Caco-2 (cell line): ENCODE results near the gene SFXN3. TPM values are rescaled to one million over a fixed set of nuclear protein-coding genes. Genes with fewer than 3 reads are reported as not detected.
A peak's percentile ranks its signal among the peaks of the same experiment; 100 is the strongest.

ENCODE experiments used
- BruUV-seq: library from RNA; stranded (reverse); fragments of 400-500 nt; replicated peaks from 2 replicates; lab custom pipeline; 2021; lab: Mats Ljungman, UMichigan
- CTCF ChIA-PET: fragments of 300-600 bp; sonication (Branson Sonifier 250); formaldehyde crosslinking; loops from one replicate; lab custom pipeline; 2022; ENCODE audit warnings: antibody characterized with exemption; lab: Charles Lee
- POLR2A ChIA-PET: fragments of 300-600 bp; sonication (Branson Sonifier 250); formaldehyde crosslinking; loops from one replicate; lab custom pipeline; 2022; ENCODE audit warnings: antibody characterized with exemption; lab: Charles Lee
- DNase-seq, 2 experiments: peaks; one replicate each; pipeline versions ENCODE4 v3.0.0 to v3.0.0-alpha.2; 2020 to 2022
- H3K27me3 ChIP-seq: replicated peaks from 2 replicates; pipeline ENCODE4 v1.6.0; 2011; ENCODE audit warnings: low read length; ENCODE audit not compliant: control insufficient read depth, insufficient read depth
- H3K36me3 ChIP-seq: 2 replicates; pipeline ENCODE4 v1.5.1; 2011; ENCODE audit warnings: low read length; ENCODE audit not compliant: control insufficient read depth, insufficient read depth
- H3K4me1 ChIP-seq: fragments of 250-450 bp; sonication (Bioruptor Pico); 2 replicates; pipeline ENCODE4 v1.5.1; 2020; ENCODE audit warnings: mild to moderate bottlenecking
- H3K4me3 ChIP-seq: 2 replicates; pipeline ENCODE4 v1.5.1; 2011; ENCODE audit warnings: low read depth, mild to moderate bottlenecking, control low read depth, low read length
- H3K9me3 ChIP-seq: fragments of 250-450 bp; sonication (Bioruptor Pico); 2 replicates; pipeline ENCODE4 v1.5.1; 2020; ENCODE audit warnings: mild to moderate bottlenecking, moderate library complexity
- H3K27ac Mint-ChIP-seq: one replicate; pipeline ENCODE4 v1.8.0; 2022; ENCODE audit warnings: mixed read lengths; ENCODE audit not compliant: unreplicated experiment
- H3K27me3 Mint-ChIP-seq: one replicate; pipeline ENCODE4 v1.8.0; 2022; ENCODE audit warnings: mixed read lengths; ENCODE audit not compliant: insufficient read depth, unreplicated experiment
- H3K36me3 Mint-ChIP-seq: one replicate; pipeline ENCODE4 v1.8.0; 2022; ENCODE audit warnings: mild to moderate bottlenecking, mixed read lengths; ENCODE audit not compliant: insufficient read depth, unreplicated experiment
- H3K4me1 Mint-ChIP-seq: one replicate; pipeline ENCODE4 v1.8.0; 2022; ENCODE audit warnings: low read depth, mixed read lengths; ENCODE audit not compliant: unreplicated experiment
- H3K4me3 Mint-ChIP-seq: one replicate; pipeline ENCODE4 v1.8.0; 2022; ENCODE audit warnings: mild to moderate bottlenecking, moderate library complexity, mixed read lengths; ENCODE audit not compliant: unreplicated experiment
- H3K9me3 Mint-ChIP-seq: one replicate; pipeline ENCODE4 v1.8.0; 2022; ENCODE audit warnings: mixed read lengths; ENCODE audit not compliant: unreplicated experiment
- CTCF ChIP-seq, 2 experiments: fragments of 200-600 bp in 1 of 2; IDR thresholded peaks; 1 replicate in 1 of 2; 2 replicates in 1 of 2; pipeline versions ENCODE4 v1.5.1 to v1.8.0; 2011 to 2022; ENCODE audit warnings: antibody characterized with exemption in 1 of 2, control low read depth in 1 of 2, inconsistent platforms in 1 of 2, low read depth in 1 of 2, low read length in 1 of 2, mild to moderate bottlenecking in 1 of 2, moderate library complexity in 1 of 2; ENCODE audit not compliant: insufficient read depth in 1 of 2, severe bottlenecking in 1 of 2, unreplicated experiment in 1 of 2
- intact Hi-C: fragments of 100-400 bp; cut with micrococcal nuclease; formaldehyde crosslinking; loops from one replicate; pipeline ENCODE4 v1.10.0; 2022; ENCODE audit not compliant: unreplicated experiment
- total RNA-seq: library from RNA; stranded (reverse); gene quantifications from 2 replicates; pipeline ENCODE4 v1.2.3, GENCODE V29; 2022

SFXN3 gene
- total RNA-seq, 1 experiment from 2014 or later = 23.4 TPM

- Histone ChIP-seq H3K4me3 (no peak overlapping the region), H3K36me3 (no peaks in the 10 kb centered on the region), H3K27me3 (no peaks in the 10 kb centered on the region), H3K4me1 (peaks cover 11% of the 10 kb centered on the region), H3K9me3 (no peaks in the 10 kb centered on the region)
- ChIA-PET POLR2A (interaction anchor here (1.2 kb wide), 1 partner anchor 16 kb away, joined by 3 read pairs; the partner anchor contains the start of genes PDZD7 and SFXN3), CTCF (interaction anchor here (0.6 to 1.3 kb wide), 2 partner anchors 13 to 77 kb away, joined by 3 read pairs; no protein-coding TSS in a partner anchor)
- Mint-ChIP-seq H3K27me3 (no peaks in the 10 kb centered on the region), H3K9me3 (no peaks in the 10 kb centered on the region), H3K27ac (no peak overlapping the region), H3K4me1 (peaks cover 11% of the 10 kb centered on the region), H3K4me3 (no peak overlapping the region), H3K36me3 (no peaks in the 10 kb centered on the region)
- TF ChIP-seq CTCF (IDR thresholded peaks at IDR 0.05; ENCODE audit: insufficient read depth in 1 of 2, low read depth in 1 of 2, low read length in 1 of 2, severe bottlenecking in 1 of 2, unreplicated experiment in 1 of 2) = no peak
- no peak for DNase-seq
- no TSS peak for BruUV-seq
- intact Hi-C loops = no loop called here
Measured at GRCh38 chr10:101047268-101047667, 16.2 kb downstream of the SFXN3 start.

- peaks cover 7% of the 10 kb centered on the region for H3K4me1 Mint-ChIP-seq
- H3K9me3 ChIP-seq = no peaks in the 10 kb centered on the region
- H3K4me3 ChIP-seq = no peak overlapping the region
- H3K27ac Mint-ChIP-seq = no peak overlapping the region
- no peaks in the 10 kb centered on the region for H3K36me3 ChIP-seq
- H3K4me3 Mint-ChIP-seq = no peak overlapping the region
- DNase-seq = no peak
- H3K9me3 Mint-ChIP-seq = no peaks in the 10 kb centered on the region
- no peaks in the 10 kb centered on the region for H3K36me3 Mint-ChIP-seq
- intact Hi-C loops = no loop called here
- no peaks in the 10 kb centered on the region for H3K27me3 ChIP-seq
- H3K27me3 Mint-ChIP-seq = no peaks in the 10 kb centered on the region
- H3K4me1 ChIP-seq = peaks cover 8% of the 10 kb centered on the region
- ChIA-PET CTCF (interaction anchor here (0.6 to 1.3 kb wide), 3 partner anchors 12 to 89 kb away, joined by 3 read pairs; no protein-coding TSS in a partner anchor), POLR2A (no interaction called here)
- no peak for TF ChIP-seq CTCF (IDR thresholded peaks at IDR 0.05; ENCODE audit: insufficient read depth in 1 of 2, low read depth in 1 of 2, low read length in 1 of 2, severe bottlenecking in 1 of 2, unreplicated experiment in 1 of 2)
- no TSS peak for BruUV-seq
Measured at GRCh38 chr10:101047961-101048892, 17.2 kb downstream of the SFXN3 start.

GRCh38 chr10:101050208-101051069 lies 19.4 kb downstream of the SFXN3 start:
- Histone ChIP-seq H3K9me3 (no peaks in the 10 kb centered on the region), H3K36me3 (peaks cover 1% of the 10 kb centered on the region; the same call in 1 of the 2 replicates), H3K4me1 (no peaks in the 10 kb centered on the region), H3K4me3 (no peak overlapping the region), H3K27me3 (no peaks in the 10 kb centered on the region)
- POLR2A ChIA-PET = interaction anchor here (1.6 kb wide), 1 partner anchor 10 kb away, joined by 8 read pairs; no protein-coding TSS in a partner anchor
- peaks cover 6% of the 10 kb centered on the region for H3K4me1 Mint-ChIP-seq
- peak in 1 of 2 experiments; percentile 62 for DNase-seq
- no peak overlapping the region for H3K27ac Mint-ChIP-seq
- intact Hi-C loops = no loop called here
- CTCF ChIA-PET = interaction anchor here (0.6 to 1.8 kb wide), 9 partner anchors 9 to 111 kb away, joined by 3 to 10 read pairs (median 5); partner anchors contain the start of genes KAZALD1, PDZD7 and SFXN3
- peak; percentile 33 to 71 for TF ChIP-seq CTCF (IDR thresholded peaks at IDR 0.05; ENCODE audit: insufficient read depth in 1 of 2, low read depth in 1 of 2, low read length in 1 of 2, severe bottlenecking in 1 of 2, unreplicated experiment in 1 of 2)
- H3K27me3 Mint-ChIP-seq = no peaks in the 10 kb centered on the region
- H3K4me3 Mint-ChIP-seq = no peak overlapping the region
- H3K36me3 Mint-ChIP-seq = no peaks in the 10 kb centered on the region
- no peaks in the 10 kb centered on the region for H3K9me3 Mint-ChIP-seq
- no TSS peak for BruUV-seq
